ENCODE data around the gene AFF3.

DNA sequence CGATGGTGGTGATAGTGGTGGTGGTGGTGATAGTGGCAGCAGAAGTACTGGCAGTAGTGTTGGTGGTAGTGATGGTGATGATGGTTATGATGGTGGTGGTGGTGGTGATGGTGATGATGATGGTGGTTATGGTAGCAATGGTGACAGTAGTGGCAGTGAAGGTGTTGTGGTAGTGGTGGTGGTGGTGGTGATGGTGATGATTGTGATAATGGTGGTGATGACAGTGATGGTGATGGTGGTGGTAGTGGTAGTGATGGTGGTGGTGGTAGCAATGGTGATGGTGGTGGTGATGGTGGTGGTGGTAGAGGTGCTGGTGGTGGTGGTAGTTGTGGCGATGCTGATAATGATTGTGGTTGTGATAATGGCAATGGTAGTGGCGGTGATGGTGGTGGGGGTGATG is 126.5 kb downstream of the AFF3 start:
- TF ChIP-seq, protein P1, sequence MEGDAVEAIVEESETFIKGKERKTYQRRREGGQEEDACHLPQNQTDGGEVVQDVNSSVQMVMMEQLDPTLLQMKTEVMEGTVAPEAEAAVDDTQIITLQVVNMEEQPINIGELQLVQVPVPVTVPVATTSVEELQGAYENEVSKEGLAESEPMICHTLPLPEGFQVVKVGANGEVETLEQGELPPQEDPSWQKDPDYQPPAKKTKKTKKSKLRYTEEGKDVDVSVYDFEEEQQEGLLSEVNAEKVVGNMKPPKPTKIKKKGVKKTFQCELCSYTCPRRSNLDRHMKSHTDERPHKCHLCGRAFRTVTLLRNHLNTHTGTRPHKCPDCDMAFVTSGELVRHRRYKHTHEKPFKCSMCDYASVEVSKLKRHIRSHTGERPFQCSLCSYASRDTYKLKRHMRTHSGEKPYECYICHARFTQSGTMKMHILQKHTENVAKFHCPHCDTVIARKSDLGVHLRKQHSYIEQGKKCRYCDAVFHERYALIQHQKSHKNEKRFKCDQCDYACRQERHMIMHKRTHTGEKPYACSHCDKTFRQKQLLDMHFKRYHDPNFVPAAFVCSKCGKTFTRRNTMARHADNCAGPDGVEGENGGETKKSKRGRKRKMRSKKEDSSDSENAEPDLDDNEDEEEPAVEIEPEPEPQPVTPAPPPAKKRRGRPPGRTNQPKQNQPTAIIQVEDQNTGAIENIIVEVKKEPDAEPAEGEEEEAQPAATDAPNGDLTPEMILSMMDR (IDR thresholded peaks at IDR 0.05; ENCODE audit: poor library complexity): no peak
- TF ChIP-seq EZH2 (IDR thresholded peaks at IDR 0.05; ENCODE audit: borderline replicate concordance) (no peak), EZH2phosphoT487 (IDR thresholded peaks at IDR 0.05; ENCODE audit: low read depth, severe bottlenecking, unreplicated experiment) (no peak)

All from hepatocyte (in vitro differentiated cells).